Heart right ventricle (tissue), 16 donors: ENCODE results near the gene SUCLA2. TPM values are rescaled to one million over a fixed set of nuclear protein-coding genes. Genes with fewer than 3 reads are reported as not detected.
A peak's percentile ranks its signal among the peaks of the same experiment; 100 is the strongest.

Experiments
- ATAC-seq, 8 donors: fragments of 200-7000 bp; cut with Tn5 transposase; one replicate each; pipeline ENCODE4 v1.9.1; 2020; ENCODE audit warnings: mild to moderate bottlenecking in 8 of 8, moderate library complexity in 8 of 8, moderate number of reproducible peaks in 1 of 8
- DNase-seq, 2 donors: peaks; one replicate each; pipeline ENCODE4 v3.0.0-alpha.2; 2020
- H3K27ac ChIP-seq, 10 donors: fragments of 200-600 bp; sonication (generic) in 2 of 10; one replicate each; pipeline versions ENCODE4 v1.5.0 to v1.8.0; 2020 to 2022; ENCODE audit warnings: mild to moderate bottlenecking in 3 of 10
- H3K27me3 ChIP-seq, 7 donors: fragments of 200-600 bp; one replicate each; pipeline ENCODE4 v1.8.0; 2021 to 2022; ENCODE audit warnings: mild to moderate bottlenecking in 2 of 7
- H3K36me3 ChIP-seq, 9 donors: fragments of 200-600 bp; sonication (generic) in 1 of 9; one replicate each; pipeline versions ENCODE4 v1.5.0 to v1.8.0; 2020 to 2022; ENCODE audit warnings: mild to moderate bottlenecking in 2 of 9
- H3K4me1 ChIP-seq, 9 donors: fragments of 200-600 bp; sonication (generic) in 1 of 9; one replicate each; pipeline versions ENCODE4 v1.5.0 to v1.8.0; 2020 to 2022; ENCODE audit warnings: mild to moderate bottlenecking in 4 of 9
- H3K4me3 ChIP-seq, 10 donors: fragments of 200-600 bp; sonication (generic) in 2 of 10; one replicate each; pipeline versions ENCODE4 v1.5.0 to v1.8.0; 2020 to 2022; ENCODE audit warnings: mild to moderate bottlenecking in 7 of 10, moderate library complexity in 2 of 10
- H3K9me3 ChIP-seq, 11 donors: fragments of 200-600 bp in 10 of 11; sonication (generic) in 2 of 11; one replicate each; pipeline versions ENCODE4 v1.5.0 to v1.8.0; 2013 to 2022; ENCODE audit warnings: mild to moderate bottlenecking in 2 of 11, control low read depth in 1 of 11, moderate library complexity in 1 of 11
- WGBS, 2 donors: extraction: QIAGEN DNeasy Blood & Tissue Kit; methylation state at CpG; one replicate each; pipeline ENCODE4 v1.1.7; 2013; ENCODE audit warnings: inconsistent platforms in 1 of 2; 5-methylcytosine and 5-hydroxymethylcytosine counted together
- intact Hi-C, 10 donors: fragments of 100-400 bp; cut with DNase I; formaldehyde crosslinking; loops; one replicate each; pipeline versions ENCODE4 v1.11.1 to v1.14.2; 2022
- polyA plus RNA-seq, 2 donors: library from polyadenylated mRNA; stranded (reverse); fragments of 200-250 nt; gene quantifications; one replicate each; pipeline ENCODE4 v1.2.3, GENCODE V29; 2013
- total RNA-seq, 10 donors: library from RNA; stranded (reverse); fragmentation: NEBNext Ultra II Directional in 3 of 10; extraction: Animal tissue kit (Norgen Biotek cat#: 25700) in 3 of 10; gene quantifications; one replicate each; pipeline versions ENCODE4 v1.2.1 to v1.2.4, GENCODE V29; 2021 to 2023
- TF ChIP-seq, protein P1 (sequence below), 9 donors: fragments of 200-600 bp; sonication (generic) in 2 of 9; IDR thresholded peaks; one replicate each; pipeline versions ENCODE4 v1.5.0 to v1.8.0; 2021 to 2022; ENCODE audit warnings: antibody characterized with exemption in 9 of 9, mild to moderate bottlenecking in 5 of 9, moderate library complexity in 1 of 9
- donor health status: Arrhythmogenic right ventricular cardiomyopathy.
- donor health status: ischemic (EF 13 %, LVEDD 7.1; RV severe dilation, severe dysfunction).
- donor health status: healthy with polysubstance abuse.
- donor health status: DM: no; HTN: yes; CAD: no.
- donor health status: DM: no; HTN: no; CAD: no.
- donor health status: ischemic (EF 25% LVEDD 6.9; RV normal size, moderate dysfunction).
- donor health status: ischemic (EF 25% LVEDD 5.7; RV mildly dilated, moderate dysfunction).
- donor health status: healthy.
- donor health status: DM: yes; HTN: yes; CAD: no.
- donor health status: Ischemic cardiomyopathy.
- donor health status: ischemic (EF 35%, LVEDD 5.7; RV mildly dilated, moderate dysfunction).
- donor health status: nonischemic (EF 11% LVEDD 7.7; RV severe dilation, severe dysfunction).
- donor health status: DM: yes; HTN: yes; CAD: no.
- donor health status: PGD.
- donor health status: ischemic (EF 29% LVEDD 5.4; RV normal size, mild dysfunction).
- donor health status: nonischemic (EF 23%, LVEDD 6.1; RV moderate dilation, normal function).

The SUCLA2 gene
- total and polyA plus RNA-seq, 12 donors, result 21.2 to 172 (median 148) TPM

DNA sequence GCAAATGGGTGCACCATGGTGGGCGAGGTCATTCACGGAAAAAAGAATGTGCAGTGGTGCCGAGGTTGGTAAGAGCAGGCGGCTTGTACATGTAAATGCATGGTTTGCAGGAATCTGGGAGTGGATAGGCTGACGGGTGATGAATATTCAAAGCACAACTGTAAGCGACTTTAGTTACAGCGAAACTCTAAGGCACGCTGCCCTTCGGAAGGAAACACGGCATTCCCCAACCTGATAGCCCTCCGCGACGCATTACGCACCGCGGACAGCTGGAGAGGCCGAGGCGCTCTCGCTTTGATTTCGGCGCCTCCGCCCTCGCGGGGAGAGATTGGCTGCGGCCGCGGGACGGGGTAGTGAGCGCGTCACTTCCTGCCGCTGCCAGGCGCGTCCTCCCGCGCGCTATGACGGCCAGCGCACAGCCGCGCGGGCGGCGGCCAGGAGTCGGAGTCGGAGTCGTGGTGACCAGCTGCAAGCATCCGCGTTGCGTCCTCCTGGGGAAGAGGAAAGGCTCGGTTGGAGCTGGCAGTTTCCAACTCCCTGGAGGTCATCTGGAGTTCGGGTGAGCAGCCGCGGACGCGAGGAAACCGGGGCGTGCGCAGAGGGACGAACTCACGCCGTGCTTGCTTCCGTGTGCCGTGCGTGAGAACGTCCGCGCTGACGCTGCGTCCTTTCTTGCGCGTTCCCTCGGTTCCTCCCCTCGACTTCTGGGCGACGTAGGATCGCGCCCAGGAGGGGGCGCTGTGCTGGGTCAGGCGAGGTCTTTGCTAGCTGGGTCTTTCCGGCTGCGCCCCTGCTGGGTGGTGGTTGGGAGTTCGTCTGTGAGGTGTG is 36.5 kb upstream of the SUCLA2 start, which contains the start of gene NUDT15:
Gene NUDT15, plus strand, starts transcription at position 381 of the 828 bp plus-strand sequence. Its CDS starts 21 bp downstream, at position 402.
- 0% methylated on average over 81 to 82 of the region's 82 CpGs for WGBS, 2 donors
- intact Hi-C loops, result loop anchor here in 1 of 10 donors (5.0 to 10.0 kb wide), 4 partner anchors 60 to 730 kb away; partner anchors contain the start of genes MED4 and RB1
- Histone ChIP-seq H3K9me3 (no peaks in the 10 kb centered on the region), H3K27me3 (no peaks in the 10 kb centered on the region), H3K27ac (peak within 1 kb of the TSS; percentile 91 to 98 (median 96)), H3K36me3 (peaks cover 0 to 29% (median 15%) of the 10 kb centered on the region in 9 donors), H3K4me1 (peaks cover 4 to 26% (median 14%) of the 10 kb centered on the region in 9 donors), H3K4me3 (peak within 1 kb of the TSS; percentile 53 to 87 (median 66))
- ATAC-seq, result peak; percentile 97 to 99 (median 99)
- peak; percentile 92 to 94 for DNase-seq
- TF ChIP-seq, protein P1, sequence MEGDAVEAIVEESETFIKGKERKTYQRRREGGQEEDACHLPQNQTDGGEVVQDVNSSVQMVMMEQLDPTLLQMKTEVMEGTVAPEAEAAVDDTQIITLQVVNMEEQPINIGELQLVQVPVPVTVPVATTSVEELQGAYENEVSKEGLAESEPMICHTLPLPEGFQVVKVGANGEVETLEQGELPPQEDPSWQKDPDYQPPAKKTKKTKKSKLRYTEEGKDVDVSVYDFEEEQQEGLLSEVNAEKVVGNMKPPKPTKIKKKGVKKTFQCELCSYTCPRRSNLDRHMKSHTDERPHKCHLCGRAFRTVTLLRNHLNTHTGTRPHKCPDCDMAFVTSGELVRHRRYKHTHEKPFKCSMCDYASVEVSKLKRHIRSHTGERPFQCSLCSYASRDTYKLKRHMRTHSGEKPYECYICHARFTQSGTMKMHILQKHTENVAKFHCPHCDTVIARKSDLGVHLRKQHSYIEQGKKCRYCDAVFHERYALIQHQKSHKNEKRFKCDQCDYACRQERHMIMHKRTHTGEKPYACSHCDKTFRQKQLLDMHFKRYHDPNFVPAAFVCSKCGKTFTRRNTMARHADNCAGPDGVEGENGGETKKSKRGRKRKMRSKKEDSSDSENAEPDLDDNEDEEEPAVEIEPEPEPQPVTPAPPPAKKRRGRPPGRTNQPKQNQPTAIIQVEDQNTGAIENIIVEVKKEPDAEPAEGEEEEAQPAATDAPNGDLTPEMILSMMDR (IDR thresholded peaks at IDR 0.05), result peak; percentile 86 to 99 (median 97)

DNA sequence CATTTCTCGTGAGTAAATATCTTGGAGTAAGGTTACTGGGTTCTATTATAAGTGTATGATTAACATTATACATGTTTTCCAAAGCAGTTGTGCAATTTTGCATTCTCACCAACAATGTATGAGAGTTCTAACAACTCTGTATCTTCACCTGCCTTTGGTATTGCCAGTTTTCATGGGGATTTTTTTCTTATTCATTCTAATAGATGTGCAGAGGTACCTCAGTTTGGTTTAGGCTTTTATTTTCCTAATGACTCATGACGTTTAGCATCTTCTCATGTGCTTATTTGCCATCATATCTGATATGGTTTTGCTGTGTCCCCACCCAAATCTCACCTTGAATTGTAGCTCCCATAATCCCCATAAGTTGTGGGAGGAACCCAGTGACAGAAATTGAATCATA is 28.8 kb upstream of the SUCLA2 start:
- H3K9me3 ChIP-seq, result peaks cover 0 to 22% (median 0%) of the 10 kb centered on the region in 11 donors
- peaks cover 0 to 15% (median 0%) of the 10 kb centered on the region in 9 donors for H3K36me3 ChIP-seq
- no peaks in the 10 kb centered on the region for H3K27me3 ChIP-seq
- TF ChIP-seq, protein P1 (IDR thresholded peaks at IDR 0.05), result no peak
- no peak overlapping the region for H3K4me3 ChIP-seq
- no peak for ATAC-seq
- 76 to 99% methylated on average over 2 of the region's 2 CpGs for WGBS, 2 donors
- no peak overlapping the region for H3K27ac ChIP-seq
- no peak for DNase-seq
- intact Hi-C loops, result loop anchor here in 1 of 10 donors (10.0 kb wide), 1 partner anchor 555 kb away; no protein-coding TSS in a partner anchor
- no peaks in the 10 kb centered on the region for H3K4me1 ChIP-seq

DNA sequence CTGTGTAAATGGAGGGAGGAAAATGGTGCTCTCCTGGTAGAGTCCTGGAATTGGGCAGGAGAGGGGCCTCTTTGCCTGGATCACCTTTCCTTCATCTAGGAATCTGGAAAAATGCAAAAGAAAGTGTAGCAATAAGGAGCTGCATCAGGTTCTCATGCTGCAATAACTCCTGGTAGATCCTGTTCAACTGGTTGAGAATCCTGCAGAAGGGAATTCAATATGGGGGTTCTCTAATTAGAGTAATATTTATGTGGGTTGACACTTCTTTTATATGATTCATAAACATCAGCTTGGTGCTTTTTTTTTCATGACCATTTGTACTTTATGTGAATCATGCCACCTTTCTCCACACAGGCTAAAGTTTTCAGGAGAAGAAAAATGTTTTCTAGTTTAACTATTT is 27.0 kb upstream of the SUCLA2 start:
- Histone ChIP-seq H3K4me1 (no peaks in the 10 kb centered on the region), H3K27me3 (no peaks in the 10 kb centered on the region), H3K27ac (no peak overlapping the region), H3K9me3 (peaks cover 0 to 26% (median 0%) of the 10 kb centered on the region in 11 donors), H3K36me3 (peaks cover 0 to 15% (median 0%) of the 10 kb centered on the region in 9 donors), H3K4me3 (no peak overlapping the region)
- no peak for ATAC-seq
- no peak for DNase-seq
- intact Hi-C loops, result no loop called here
- TF ChIP-seq, protein P1 (IDR thresholded peaks at IDR 0.05), result no peak

DNA sequence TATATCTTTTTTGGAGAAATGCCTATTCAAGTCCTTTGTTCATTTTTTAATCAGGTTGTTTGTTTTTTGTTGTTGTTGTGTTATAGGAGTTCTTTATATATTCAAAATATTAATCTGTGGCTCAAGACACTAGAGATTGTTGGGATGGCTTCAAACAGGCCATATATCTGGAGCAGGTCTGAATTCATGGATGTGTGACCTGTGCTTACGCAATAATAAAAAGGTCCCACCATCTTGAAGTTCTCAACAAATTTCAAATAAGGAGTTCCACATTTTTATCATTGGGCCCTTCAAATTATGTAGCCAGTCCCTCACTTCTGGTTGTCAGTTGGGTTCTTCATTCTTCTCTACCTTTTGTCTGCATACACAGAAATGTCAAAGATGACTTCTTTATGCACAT is 18.7 kb upstream of the SUCLA2 start:
- intact Hi-C loops, result no loop called here
- no peak overlapping the region for H3K4me3 ChIP-seq
- ATAC-seq (no peak), DNase-seq (no peak)
- WGBS, 2 donors, result 100% methylated on average over 1 of the region's 1 CpG
- peaks cover 0 to 7% (median 0%) of the 10 kb centered on the region in 11 donors for H3K9me3 ChIP-seq
- no peaks in the 10 kb centered on the region for H3K4me1 ChIP-seq
- H3K27ac ChIP-seq, result no peak overlapping the region
- no peaks in the 10 kb centered on the region for H3K27me3 ChIP-seq
- TF ChIP-seq, protein P1 (IDR thresholded peaks at IDR 0.05), result no peak
- H3K36me3 ChIP-seq, result no peaks in the 10 kb centered on the region
